Measurements from ENCODE around the gene ZNF672.

DNA sequence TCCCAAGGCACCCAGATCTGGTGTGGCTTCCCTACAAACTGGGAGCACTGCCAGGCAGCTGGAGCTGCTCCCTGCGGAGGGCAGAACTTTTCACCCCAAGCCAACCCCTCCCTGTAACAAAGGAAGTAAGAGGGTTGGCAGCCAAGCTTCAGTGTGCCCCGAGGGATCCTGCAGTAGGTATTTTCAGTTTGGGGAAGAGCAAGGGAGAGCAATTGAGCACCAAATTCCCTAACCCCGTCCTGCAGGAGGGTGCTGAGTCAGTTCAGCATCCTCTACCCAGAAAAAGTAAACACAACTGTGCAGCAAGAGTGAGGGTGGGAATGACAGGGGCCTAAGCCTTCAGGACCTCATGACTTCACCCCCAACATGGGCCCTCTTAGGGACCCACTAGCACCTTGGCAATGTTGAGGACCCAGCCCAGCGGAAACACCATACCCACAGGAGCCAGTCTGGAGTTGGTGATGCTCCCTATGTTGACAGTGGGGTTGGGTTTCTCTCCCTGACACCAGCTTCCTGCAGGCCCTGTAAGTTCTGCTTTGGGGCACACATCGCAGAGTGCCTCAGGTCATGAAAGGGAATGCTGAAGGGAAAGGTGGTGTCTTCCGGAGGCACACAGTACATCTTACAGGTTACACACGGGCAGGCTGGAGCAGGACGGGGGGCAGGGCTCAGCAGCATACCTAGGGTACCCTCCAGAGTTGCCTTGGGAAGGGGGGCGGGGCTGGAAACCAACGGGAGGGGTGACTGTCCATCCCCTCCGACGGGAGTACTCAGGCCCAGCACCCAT, 27.1 kb upstream of the ZNF672 start:
- TF ChIP-seq, protein P1, sequence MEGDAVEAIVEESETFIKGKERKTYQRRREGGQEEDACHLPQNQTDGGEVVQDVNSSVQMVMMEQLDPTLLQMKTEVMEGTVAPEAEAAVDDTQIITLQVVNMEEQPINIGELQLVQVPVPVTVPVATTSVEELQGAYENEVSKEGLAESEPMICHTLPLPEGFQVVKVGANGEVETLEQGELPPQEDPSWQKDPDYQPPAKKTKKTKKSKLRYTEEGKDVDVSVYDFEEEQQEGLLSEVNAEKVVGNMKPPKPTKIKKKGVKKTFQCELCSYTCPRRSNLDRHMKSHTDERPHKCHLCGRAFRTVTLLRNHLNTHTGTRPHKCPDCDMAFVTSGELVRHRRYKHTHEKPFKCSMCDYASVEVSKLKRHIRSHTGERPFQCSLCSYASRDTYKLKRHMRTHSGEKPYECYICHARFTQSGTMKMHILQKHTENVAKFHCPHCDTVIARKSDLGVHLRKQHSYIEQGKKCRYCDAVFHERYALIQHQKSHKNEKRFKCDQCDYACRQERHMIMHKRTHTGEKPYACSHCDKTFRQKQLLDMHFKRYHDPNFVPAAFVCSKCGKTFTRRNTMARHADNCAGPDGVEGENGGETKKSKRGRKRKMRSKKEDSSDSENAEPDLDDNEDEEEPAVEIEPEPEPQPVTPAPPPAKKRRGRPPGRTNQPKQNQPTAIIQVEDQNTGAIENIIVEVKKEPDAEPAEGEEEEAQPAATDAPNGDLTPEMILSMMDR (IDR thresholded peaks at IDR 0.05; ENCODE audit: low read depth, low read length, missing input control): no peak
- TF ChIP-seq TAF1 (conservative IDR thresholded peaks at IDR 0.05) (no peak), HNF4G (IDR thresholded peaks at IDR 0.05) (no peak), JUND (IDR thresholded peaks at IDR 0.05) (no peak), EGR1 (IDR thresholded peaks at IDR 0.05; ENCODE audit: low read depth in 2 of 2) (no peak), YY1 (IDR thresholded peaks at IDR 0.05) (no peak), HNF4A (conservative IDR thresholded peaks at IDR 0.05) (no peak), GABPA (IDR thresholded peaks at IDR 0.05 in 1 of 2, conservative IDR thresholded peaks at IDR 0.05 in 1 of 2) (no peak), NR2F2 (IDR thresholded peaks at IDR 0.05) (no peak)
- TF ChIP-seq, protein P2, sequence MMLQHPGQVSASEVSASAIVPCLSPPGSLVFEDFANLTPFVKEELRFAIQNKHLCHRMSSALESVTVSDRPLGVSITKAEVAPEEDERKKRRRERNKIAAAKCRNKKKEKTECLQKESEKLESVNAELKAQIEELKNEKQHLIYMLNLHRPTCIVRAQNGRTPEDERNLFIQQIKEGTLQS (IDR thresholded peaks at IDR 0.05): no peak
- TF ChIP-seq, protein P3, sequence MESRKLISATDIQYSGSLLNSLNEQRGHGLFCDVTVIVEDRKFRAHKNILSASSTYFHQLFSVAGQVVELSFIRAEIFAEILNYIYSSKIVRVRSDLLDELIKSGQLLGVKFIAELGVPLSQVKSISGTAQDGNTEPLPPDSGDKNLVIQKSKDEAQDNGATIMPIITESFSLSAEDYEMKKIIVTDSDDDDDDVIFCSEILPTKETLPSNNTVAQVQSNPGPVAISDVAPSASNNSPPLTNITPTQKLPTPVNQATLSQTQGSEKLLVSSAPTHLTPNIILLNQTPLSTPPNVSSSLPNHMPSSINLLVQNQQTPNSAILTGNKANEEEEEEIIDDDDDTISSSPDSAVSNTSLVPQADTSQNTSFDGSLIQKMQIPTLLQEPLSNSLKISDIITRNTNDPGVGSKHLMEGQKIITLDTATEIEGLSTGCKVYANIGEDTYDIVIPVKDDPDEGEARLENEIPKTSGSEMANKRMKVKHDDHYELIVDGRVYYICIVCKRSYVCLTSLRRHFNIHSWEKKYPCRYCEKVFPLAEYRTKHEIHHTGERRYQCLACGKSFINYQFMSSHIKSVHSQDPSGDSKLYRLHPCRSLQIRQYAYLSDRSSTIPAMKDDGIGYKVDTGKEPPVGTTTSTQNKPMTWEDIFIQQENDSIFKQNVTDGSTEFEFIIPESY (IDR thresholded peaks at IDR 0.05): no peak

All from liver (tissue), 3 donors.